ENCODE results near the gene NTN1. TPM values are rescaled to one million over a fixed set of nuclear protein-coding genes. Genes with fewer than 3 reads are reported as not detected.

NTN1 gene
- total RNA-seq, 1 experiment from 2014 or later: 0.12 TPM

- DNase-seq (ENCODE audit: low read depth): no peak
Measured at GRCh38 chr17:9272501-9273200, 251.3 kb downstream of the NTN1 start.

GRCh38 chr17:9273428-9274391 lies 252.4 kb downstream of the NTN1 start:
- DNase-seq (ENCODE audit: low read depth): peak; percentile 4

DNA sequence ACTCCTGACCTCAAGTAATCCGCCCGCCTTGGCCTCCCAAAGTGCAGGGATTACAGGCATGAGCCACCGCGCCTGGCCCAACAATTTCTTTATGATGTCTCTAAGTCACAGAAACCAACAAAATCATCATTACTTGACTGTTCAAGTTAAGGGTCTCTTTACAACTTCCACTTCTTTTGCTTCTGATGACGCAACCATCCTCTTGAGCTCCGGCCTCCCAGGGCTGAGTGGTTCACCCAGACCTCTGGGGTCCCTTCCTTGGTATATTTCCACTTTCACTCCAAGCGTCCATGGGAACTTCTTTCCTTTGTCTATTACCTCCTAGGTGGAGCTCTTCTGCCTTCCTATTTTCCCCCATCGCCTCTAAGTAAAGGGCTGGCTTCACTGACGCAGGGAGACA lies 253.7 kb downstream of the NTN1 start:
- DNase-seq (ENCODE audit: low read depth): no peak

DNA sequence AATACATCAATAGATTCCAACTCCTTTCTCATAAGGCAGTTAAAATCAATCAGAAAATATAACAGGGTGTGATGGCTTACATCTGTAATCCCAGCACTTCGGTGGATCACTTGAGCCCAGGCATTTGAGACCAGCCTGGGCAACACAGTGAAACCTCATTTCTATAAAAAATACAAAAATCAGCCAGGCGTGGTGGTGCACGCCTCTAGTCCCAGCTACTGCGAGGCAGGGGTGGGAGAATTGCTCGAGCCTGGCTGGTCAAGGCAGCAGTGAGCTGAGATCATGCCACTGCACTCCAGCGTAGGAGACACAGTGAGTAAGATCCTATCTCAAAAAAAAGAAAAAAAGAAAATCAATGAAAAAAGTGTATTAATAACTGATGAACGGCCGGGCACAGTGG lies 258.6 kb downstream of the NTN1 start:
- no peak for DNase-seq (ENCODE audit: low read depth)

- DNase-seq (ENCODE audit: low read depth): no peak
Measured at GRCh38 chr17:9283909-9284308, 262.6 kb downstream of the NTN1 start.

DNA sequence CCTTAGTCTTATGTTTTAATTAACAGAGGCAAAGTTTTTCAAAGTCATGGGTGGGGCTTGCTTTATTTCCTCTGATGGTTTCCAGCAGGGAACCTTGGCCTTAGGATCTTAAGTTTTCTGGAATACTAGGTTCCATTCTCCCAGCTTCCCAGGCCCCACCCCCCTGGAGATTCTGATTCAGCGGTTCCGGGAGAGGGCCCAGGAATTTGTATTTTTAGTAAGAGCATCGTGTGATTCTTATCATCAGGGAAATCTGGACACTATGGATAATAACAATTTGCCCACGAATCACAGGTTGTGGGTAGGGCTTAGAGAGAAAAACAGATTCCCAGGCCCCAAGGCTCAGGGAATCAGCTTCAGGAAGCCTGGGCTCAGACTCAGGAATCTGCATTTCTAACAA lies 263.6 kb downstream of the NTN1 start:
- no peak for DNase-seq (ENCODE audit: low read depth)

DNA sequence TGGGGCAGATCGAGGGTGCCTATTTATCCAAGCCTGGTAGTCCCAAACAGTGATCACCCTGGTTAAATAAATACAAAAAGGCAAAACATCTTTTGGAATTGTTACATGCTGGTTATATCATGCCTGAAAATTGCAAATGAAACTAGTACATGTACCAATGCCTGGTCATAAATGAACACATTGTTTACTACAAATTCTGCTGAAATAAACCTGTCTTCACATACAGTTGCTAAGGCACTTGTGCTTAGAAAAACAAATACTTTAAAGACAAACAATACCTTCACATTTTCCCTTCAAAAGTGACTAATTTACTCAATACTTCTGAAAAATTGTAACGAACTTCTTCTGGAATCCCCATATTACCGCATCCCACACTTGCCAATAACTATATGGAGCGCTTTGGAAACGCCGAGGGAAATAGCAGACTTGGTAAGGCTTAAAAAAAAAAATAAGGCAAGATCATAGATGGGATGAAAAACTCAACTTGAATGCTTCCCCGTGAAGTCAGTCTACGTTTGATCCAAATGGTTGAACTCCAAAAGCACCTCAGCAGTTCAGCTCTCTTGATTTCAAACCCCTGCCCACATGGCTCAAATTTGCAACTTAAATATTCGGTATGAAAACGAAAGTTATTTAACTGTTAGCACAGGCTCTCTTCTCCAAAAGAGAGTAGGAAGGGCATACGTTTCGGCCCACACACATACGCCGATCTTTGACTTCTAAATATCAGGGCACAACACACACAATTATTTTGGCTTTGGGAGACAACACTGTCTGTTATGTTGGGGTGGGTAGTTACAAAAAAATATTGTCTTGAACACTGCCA lies 264.5 kb downstream of the NTN1 start:
- DNase-seq (ENCODE audit: low read depth): no peak

GRCh38 chr17:9286434-9286833 lies 265.1 kb downstream of the NTN1 start:
- DNase-seq (ENCODE audit: low read depth): no peak

- DNase-seq (ENCODE audit: low read depth): no peak
Measured at GRCh38 chr17:9287306-9287705, 266.0 kb downstream of the NTN1 start.

- no peak for DNase-seq (ENCODE audit: low read depth)
Measured at GRCh38 chr17:9290226-9290613, 268.9 kb downstream of the NTN1 start.

GRCh38 chr17:9291912-9292560 lies 270.7 kb downstream of the NTN1 start:
- no peak for DNase-seq (ENCODE audit: low read depth)

GRCh38 chr17:9292561-9292941 lies 271.2 kb downstream of the NTN1 start:
- DNase-seq (ENCODE audit: low read depth): no peak

Other genes with a start within 250 kb of the NTN1 start
- gene MFSD6L, start 222.1 kb upstream of the NTN1 start, total RNA-seq (2014; rRNA removed; shearing (Covaris generic)): not detected in 2 replicates
- gene PIK3R6, start 153.8 kb upstream of the NTN1 start, total RNA-seq (2014; rRNA removed; shearing (Covaris generic)): not detected in 2 replicates
- gene PIK3R5, start 55.8 kb upstream of the NTN1 start, total RNA-seq (2014; rRNA removed; shearing (Covaris generic)): 0.24 and 0.88 TPM in 2 replicates